MG63 (cell line): ENCODE data around the gene CAVIN1. TPM values are rescaled to one million over a fixed set of nuclear protein-coding genes. Genes with fewer than 3 reads are reported as not detected.
"Not testable (repeated sequence)": the region's sequence is repeated elsewhere in the genome, so short reads cannot be mapped to it uniquely, and the experiment has no call there.

Experiments
- DNase-seq: peaks from one replicate; pipeline ENCODE4 v3.0.0-alpha.2; 2020
- H3K27me3 ChIP-seq: fragments of 250-450 bp; sonication (Bioruptor Pico); 2 replicates; pipeline ENCODE4 v1.5.1; 2020; ENCODE audit warnings: mild to moderate bottlenecking, moderate library complexity
- H3K36me3 ChIP-seq: fragments of 250-450 bp; sonication (Bioruptor Pico); 2 replicates; pipeline ENCODE4 v1.5.1; 2020; ENCODE audit warnings: mild to moderate bottlenecking, moderate library complexity
- H3K4me3 ChIP-seq: fragments of 250-450 bp; sonication (Bioruptor Pico); 2 replicates; pipeline ENCODE4 v1.5.1; 2020; ENCODE audit warnings: mild to moderate bottlenecking, moderate library complexity
- H3K9me3 ChIP-seq: fragments of 250-450 bp; sonication (Bioruptor Pico); 2 replicates; pipeline ENCODE4 v1.5.1; 2020; ENCODE audit warnings: mild to moderate bottlenecking, moderate library complexity
- total RNA-seq: library from RNA; depleted of rRNA; stranded (reverse); fragments of >200 nt; shearing (Covaris generic); gene quantifications from 2 replicates; pipeline ENCODE4 v1.2.3, GENCODE V29; 2014; ENCODE audit warnings: low replicate concordance

CAVIN1 gene
- total RNA-seq, 1 experiment from 2014 or later, result 958 TPM

DNA sequence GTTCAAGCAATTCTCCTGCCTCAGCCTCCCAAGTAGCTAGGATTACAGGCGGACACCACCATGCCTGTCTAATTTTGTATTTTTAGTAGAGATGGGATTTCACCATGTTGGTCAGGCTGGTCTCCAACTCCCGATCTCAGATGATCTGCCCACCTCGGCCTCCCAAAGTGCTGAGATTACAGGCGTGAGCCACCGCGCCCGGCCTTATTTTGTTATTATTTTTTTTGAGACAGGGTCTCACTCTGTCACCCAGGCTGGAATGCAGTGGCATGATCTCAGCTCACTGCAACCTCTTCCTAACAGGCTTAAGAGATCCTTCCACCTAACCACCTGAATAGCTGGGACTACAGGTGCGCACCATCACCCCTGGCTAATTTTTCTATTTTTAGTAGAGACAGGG, 27.5 kb downstream of the CAVIN1 start:
- H3K4me3 ChIP-seq, H3K36me3 ChIP-seq, H3K9me3 ChIP-seq, H3K27me3 ChIP-seq, DNase-seq: not testable (repeated sequence)

DNA sequence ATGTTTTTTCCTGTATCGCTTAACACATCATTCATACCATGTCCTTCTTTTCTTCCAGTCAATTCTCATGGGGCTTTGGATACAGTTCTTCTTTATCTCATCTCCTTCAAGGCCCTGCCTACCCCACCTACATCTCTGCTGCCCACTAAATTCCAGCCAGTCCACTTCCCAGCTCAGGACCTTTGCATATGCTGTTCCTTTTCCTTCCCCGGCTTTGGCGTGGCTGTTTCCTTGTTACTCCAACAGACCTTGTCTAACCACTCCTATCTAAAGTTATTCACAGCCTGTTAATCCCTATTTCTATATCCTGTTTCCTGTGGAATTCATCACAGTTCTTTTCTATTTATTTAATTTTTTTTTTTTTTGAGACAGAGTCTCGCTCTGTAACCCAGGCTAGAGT, 28.2 kb downstream of the CAVIN1 start:
- no peak for DNase-seq
- no peaks in the 10 kb centered on the region for H3K36me3 ChIP-seq
- H3K9me3 ChIP-seq, result no peaks in the 10 kb centered on the region
- no peaks in the 10 kb centered on the region for H3K27me3 ChIP-seq
- H3K4me3 ChIP-seq, result no peak overlapping the region

DNA sequence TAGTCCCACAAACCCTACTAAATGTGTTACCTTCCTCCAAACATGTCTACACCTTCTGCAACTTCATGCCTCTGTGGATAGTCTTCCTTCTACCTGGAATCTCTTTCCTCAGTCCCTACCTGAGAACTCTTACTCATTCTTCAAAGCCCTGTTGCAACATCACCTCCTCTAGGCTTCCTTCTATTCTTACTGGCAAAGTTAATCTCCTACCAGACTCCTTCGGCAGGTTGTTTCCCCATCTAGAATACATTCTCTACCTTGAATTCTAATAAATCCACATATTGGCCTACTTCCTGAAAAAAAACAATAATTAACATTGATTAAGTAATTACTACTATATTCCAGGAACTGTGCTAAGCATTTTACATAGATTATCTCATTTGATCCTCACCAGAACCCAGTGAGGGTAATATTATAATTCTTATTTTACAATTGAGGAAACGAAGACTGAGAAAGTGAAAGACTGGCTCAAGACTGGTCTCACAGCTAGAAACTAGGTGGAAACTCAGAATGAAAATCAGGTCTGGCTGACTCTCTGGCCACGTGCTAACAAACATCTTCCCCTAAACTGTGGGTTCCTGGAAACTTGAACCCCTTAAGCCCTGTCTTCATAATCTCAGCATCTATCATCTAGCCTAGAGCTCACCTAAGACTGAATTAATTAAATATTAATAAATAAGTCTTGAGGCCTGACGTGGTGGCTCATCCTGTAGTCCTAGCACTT, 30.2 kb downstream of the CAVIN1 start:
- no peaks in the 10 kb centered on the region for H3K9me3 ChIP-seq
- H3K36me3 ChIP-seq, result no peaks in the 10 kb centered on the region
- no peaks in the 10 kb centered on the region for H3K27me3 ChIP-seq
- H3K4me3 ChIP-seq, result no peak overlapping the region
- DNase-seq, result no peak

- not testable (repeated sequence) for H3K36me3 ChIP-seq, H3K9me3 ChIP-seq, DNase-seq, H3K4me3 ChIP-seq, H3K27me3 ChIP-seq
These were observed 31.6 kb downstream of the CAVIN1 start for GRCh38 chr17:42391439-42391838.

- Histone ChIP-seq H3K27me3 (no peaks in the 10 kb centered on the region), H3K9me3 (no peaks in the 10 kb centered on the region), H3K36me3 (peaks cover 17% of the 10 kb centered on the region), H3K4me3 (no peak overlapping the region)
- DNase-seq, result no peak
These were observed 33.2 kb downstream of the CAVIN1 start for GRCh38 chr17:42389899-42390298.

- H3K27me3 ChIP-seq, result no peaks in the 10 kb centered on the region
- no peak for DNase-seq
- no peaks in the 10 kb centered on the region for H3K9me3 ChIP-seq
- H3K36me3 ChIP-seq, result peaks cover 18% of the 10 kb centered on the region
- peak overlapping the region; percentile 27 for H3K4me3 ChIP-seq
These were observed 34.0 kb downstream of the CAVIN1 start for GRCh38 chr17:42389135-42389417.

GRCh38 chr17:42388381-42389134, 34.5 kb downstream of the CAVIN1 start, which contains the start of gene STAT3:
TSS of gene STAT3 (minus strand) at chr17:42388442. CDS start at chr17:42348516, 39,926 bp downstream.
- peaks cover 21% of the 10 kb centered on the region for H3K36me3 ChIP-seq
- DNase-seq, result peak; percentile 100
- H3K27me3 ChIP-seq, result no peaks in the 10 kb centered on the region
- peak within 1 kb of the TSS; percentile 89 for H3K4me3 ChIP-seq
- no peaks in the 10 kb centered on the region for H3K9me3 ChIP-seq

DNA sequence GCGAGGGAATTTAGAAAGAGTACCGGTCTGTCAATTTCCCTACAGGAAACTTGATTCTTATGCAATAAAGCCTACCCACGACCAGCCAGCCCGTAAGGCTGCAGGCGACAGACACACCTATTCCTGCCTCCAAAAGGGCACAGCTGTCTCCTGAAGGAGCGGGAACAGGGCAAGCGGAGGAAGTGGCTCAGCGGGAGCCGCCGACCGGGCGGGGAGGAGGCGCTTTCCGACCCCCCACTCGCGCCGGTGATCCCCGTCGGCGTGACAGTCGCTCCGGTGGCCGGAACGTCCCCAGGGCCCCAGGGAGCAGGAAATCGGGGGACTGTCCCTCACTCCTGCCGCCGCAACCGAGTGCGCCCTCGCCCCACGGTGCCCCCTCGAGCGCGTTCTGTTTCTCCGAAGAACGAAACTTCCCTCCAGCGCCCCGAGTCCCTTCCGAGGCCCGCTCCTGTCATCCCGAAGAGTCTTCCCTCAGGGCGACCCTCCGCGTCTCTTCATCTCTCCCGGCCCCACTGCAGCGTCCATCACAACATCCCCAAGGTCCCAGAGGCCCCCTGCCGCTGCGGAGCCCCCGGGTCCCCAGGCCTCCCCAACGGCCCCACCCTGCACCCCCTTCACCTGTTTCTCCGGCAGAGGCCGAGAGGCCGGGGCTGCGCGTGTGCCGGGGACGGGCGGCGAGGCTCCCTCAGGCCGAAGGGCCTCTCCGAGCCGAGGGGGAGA, 35.2 kb downstream of the CAVIN1 start:
- peak; percentile 56 for DNase-seq
- Histone ChIP-seq H3K9me3 (no peaks in the 10 kb centered on the region), H3K4me3 (peak overlapping the region; percentile 89), H3K36me3 (peaks cover 27% of the 10 kb centered on the region), H3K27me3 (no peaks in the 10 kb centered on the region)

- Histone ChIP-seq H3K9me3 (no peaks in the 10 kb centered on the region), H3K27me3 (no peaks in the 10 kb centered on the region), H3K4me3 (peak overlapping the region; percentile 89), H3K36me3 (peaks cover 30% of the 10 kb centered on the region)
- no peak for DNase-seq
These were observed 36.0 kb downstream of the CAVIN1 start for GRCh38 chr17:42386777-42387657.

- DNase-seq, result no peak
- Histone ChIP-seq H3K4me3 (no peak overlapping the region), H3K27me3 (no peaks in the 10 kb centered on the region), H3K36me3 (peaks cover 52% of the 10 kb centered on the region), H3K9me3 (no peaks in the 10 kb centered on the region)
These were observed 41.2 kb downstream of the CAVIN1 start for GRCh38 chr17:42381898-42382297.

DNA sequence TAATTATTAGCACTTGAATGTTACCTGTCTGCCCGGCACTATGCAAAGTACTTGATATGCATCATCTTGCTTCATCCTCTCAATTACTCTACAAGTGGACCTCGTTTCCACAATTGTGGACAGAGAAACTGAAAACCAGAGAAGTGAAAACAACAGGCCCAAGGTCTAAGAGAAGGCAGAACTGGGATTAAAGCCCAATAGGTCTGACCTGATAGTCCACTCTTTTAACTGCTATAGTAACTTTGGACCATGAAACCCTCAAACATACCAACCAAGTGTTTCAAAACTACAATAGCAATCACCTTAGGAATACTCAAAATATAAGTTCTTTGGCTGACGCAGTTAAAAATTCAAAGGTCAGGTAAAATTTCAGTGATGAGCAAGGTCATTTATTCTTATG, 42.1 kb downstream of the CAVIN1 start:
- H3K4me3 ChIP-seq, result no peak overlapping the region; the same call in 1 of the 2 replicates
- no peaks in the 10 kb centered on the region for H3K9me3 ChIP-seq
- H3K27me3 ChIP-seq, result no peaks in the 10 kb centered on the region
- peaks cover 47% of the 10 kb centered on the region for H3K36me3 ChIP-seq
- no peak for DNase-seq

DNA sequence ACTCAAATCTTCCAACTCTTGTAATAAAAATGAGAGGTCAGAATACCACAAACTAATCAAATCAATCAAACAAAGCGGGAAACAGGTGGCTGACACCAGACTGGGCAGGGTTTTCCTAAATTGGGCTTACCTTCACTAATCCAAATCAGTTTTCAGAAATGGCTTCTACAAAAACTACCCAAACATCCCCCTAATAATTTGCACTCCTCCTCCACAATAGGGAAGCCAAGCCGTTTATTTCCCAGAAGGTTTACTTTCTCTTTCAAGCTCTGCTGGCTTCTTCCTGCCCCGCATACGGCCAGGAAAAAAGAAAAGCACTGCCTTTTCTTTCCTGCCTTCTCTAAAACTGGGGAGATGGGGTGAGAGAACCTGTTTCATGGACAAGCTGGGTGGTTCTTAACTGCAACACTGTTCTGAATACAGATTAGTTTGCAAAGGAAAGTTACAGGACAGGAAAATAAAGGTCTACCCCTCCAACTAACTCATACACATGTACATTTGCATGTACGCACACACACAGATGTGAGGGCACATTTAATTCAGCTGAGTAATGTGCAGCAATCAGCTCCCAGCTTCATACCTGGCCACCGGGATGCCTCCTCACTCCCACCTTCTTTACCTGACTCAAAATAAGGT, 44.0 kb downstream of the CAVIN1 start:
- Histone ChIP-seq H3K27me3 (no peaks in the 10 kb centered on the region), H3K4me3 (peak overlapping the region; percentile 45), H3K9me3 (no peaks in the 10 kb centered on the region), H3K36me3 (peaks cover 39% of the 10 kb centered on the region)
- no peak for DNase-seq

GRCh38 chr17:42378359-42378958, 44.6 kb downstream of the CAVIN1 start:
- H3K9me3 ChIP-seq, result no peaks in the 10 kb centered on the region
- H3K36me3 ChIP-seq, result peaks cover 37% of the 10 kb centered on the region
- no peak for DNase-seq
- no peaks in the 10 kb centered on the region for H3K27me3 ChIP-seq
- peak overlapping the region; percentile 45 for H3K4me3 ChIP-seq

DNA sequence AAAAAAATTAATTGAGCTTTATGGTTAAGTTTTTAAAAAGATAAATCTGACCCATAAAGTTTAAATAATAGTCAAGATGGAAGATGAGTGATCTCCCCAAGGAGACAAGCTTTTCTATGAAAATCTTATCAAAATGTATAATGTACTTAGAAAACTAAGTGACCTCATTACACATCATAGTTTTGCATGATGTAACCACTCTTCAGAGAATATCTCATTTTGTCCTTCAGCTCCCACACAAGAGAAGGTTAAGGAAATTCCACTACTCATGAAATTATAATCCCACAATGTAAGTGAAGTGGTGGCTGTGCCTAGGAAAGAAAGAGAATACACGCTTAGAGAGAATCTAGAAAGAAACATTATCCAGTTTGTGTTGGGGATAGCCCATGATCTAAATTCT, 49.2 kb downstream of the CAVIN1 start:
- Histone ChIP-seq H3K27me3 (no peaks in the 10 kb centered on the region), H3K36me3 (peaks cover 34% of the 10 kb centered on the region), H3K9me3 (peaks cover 4% of the 10 kb centered on the region; the same call in 1 of the 2 replicates), H3K4me3 (no peak overlapping the region)
- DNase-seq, result no peak

GRCh38 chr17:42372142-42372541, 50.9 kb downstream of the CAVIN1 start:
- Histone ChIP-seq H3K36me3 (peaks cover 26% of the 10 kb centered on the region), H3K9me3 (peaks cover 4% of the 10 kb centered on the region; the same call in 1 of the 2 replicates), H3K27me3 (no peaks in the 10 kb centered on the region), H3K4me3 (no peak overlapping the region)
- DNase-seq, result no peak
